OCI-LY7 (cell line): ENCODE results near the gene TRAF3.

Source experiments
- EZH2phosphoT487 ChIP-seq: fragments of 200-600 bp; sonication (generic); IDR thresholded peaks from 2 replicates; pipeline ENCODE4 v1.6.1; 2018; ENCODE audit warnings: low read depth, borderline replicate concordance, mild to moderate bottlenecking, mixed run types, antibody characterized with exemption, low read length, moderate library complexity, mixed read lengths
- TF ChIP-seq, protein P1 (sequence below): fragments of 200-600 bp; sonication (generic); conservative IDR thresholded peaks from 2 replicates; pipeline ENCODE4 v1.5.1; 2014; ENCODE audit warnings: mild to moderate bottlenecking, antibody characterized with exemption, low read length, moderate library complexity, mixed read lengths

DNA sequence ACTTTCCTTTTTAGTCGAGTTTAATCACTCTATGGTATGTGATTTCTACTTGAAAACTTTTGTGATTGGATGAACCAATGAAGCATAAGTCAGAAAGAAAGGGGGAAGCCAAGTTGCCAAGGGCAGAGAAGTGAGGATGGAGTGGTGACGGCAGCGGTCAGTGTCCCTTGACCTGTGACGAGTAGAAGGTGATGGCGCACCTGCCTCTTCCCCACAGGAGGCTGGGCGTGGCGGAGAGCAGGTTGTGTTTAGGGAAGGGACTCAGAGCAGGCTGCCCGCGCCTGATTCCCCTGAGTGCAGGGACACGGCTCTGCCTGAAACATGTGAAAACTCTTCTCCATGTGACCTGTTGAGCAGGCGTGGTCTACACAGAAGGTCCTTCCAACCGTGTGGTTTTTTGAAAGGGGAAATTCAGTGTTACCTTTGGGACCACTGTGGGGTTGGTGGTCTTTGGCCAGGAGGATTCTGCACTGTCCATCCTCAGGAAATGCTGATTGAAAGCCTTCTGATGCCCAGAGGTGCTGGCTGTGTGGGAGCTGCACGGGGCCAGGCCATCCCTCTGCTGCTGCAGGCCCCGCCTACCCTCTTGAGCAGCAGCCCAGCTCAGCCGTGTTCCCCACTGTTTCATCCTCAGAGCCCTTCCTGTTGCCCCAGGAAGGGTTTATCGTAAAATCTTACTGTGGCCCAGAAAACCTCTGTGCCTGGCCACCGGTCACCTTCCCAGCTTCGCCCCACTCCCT is 121.7 kb downstream of the TRAF3 start:
- TF ChIP-seq, protein P1, sequence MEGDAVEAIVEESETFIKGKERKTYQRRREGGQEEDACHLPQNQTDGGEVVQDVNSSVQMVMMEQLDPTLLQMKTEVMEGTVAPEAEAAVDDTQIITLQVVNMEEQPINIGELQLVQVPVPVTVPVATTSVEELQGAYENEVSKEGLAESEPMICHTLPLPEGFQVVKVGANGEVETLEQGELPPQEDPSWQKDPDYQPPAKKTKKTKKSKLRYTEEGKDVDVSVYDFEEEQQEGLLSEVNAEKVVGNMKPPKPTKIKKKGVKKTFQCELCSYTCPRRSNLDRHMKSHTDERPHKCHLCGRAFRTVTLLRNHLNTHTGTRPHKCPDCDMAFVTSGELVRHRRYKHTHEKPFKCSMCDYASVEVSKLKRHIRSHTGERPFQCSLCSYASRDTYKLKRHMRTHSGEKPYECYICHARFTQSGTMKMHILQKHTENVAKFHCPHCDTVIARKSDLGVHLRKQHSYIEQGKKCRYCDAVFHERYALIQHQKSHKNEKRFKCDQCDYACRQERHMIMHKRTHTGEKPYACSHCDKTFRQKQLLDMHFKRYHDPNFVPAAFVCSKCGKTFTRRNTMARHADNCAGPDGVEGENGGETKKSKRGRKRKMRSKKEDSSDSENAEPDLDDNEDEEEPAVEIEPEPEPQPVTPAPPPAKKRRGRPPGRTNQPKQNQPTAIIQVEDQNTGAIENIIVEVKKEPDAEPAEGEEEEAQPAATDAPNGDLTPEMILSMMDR, result no peak
- no peak for TF ChIP-seq EZH2phosphoT487
